ENCODE measurements around the gene TRIM31.

TRIM31 gene

GRCh38 chr6:30074331-30075093 is 38.4 kb downstream of the TRIM31 start:
- H3K27me3 ChIP-seq (ENCODE audit: control insufficient read depth, low read length): peaks cover 38% of the 10 kb centered on the region
- H3K36me3 ChIP-seq (ENCODE audit: control insufficient read depth, low read length): peaks cover 5% of the 10 kb centered on the region; the same call in 1 of the 2 replicates
- H3K27ac ChIP-seq (ENCODE audit: low read depth, low read length): no peak overlapping the region
- H3F3A ChIP-seq (ENCODE audit: control insufficient read depth, insufficient read depth): no peaks in the 10 kb centered on the region
- H3K4me2 ChIP-seq (ENCODE audit: low read length): no peak overlapping the region
- no peak overlapping the region for H3K4me3 ChIP-seq (ENCODE audit: low read length)
- no peak for TF ChIP-seq EZH2phosphoT487 (IDR thresholded peaks at IDR 0.05; ENCODE audit: borderline replicate concordance, low read length)
- TF ChIP-seq, protein P1, sequence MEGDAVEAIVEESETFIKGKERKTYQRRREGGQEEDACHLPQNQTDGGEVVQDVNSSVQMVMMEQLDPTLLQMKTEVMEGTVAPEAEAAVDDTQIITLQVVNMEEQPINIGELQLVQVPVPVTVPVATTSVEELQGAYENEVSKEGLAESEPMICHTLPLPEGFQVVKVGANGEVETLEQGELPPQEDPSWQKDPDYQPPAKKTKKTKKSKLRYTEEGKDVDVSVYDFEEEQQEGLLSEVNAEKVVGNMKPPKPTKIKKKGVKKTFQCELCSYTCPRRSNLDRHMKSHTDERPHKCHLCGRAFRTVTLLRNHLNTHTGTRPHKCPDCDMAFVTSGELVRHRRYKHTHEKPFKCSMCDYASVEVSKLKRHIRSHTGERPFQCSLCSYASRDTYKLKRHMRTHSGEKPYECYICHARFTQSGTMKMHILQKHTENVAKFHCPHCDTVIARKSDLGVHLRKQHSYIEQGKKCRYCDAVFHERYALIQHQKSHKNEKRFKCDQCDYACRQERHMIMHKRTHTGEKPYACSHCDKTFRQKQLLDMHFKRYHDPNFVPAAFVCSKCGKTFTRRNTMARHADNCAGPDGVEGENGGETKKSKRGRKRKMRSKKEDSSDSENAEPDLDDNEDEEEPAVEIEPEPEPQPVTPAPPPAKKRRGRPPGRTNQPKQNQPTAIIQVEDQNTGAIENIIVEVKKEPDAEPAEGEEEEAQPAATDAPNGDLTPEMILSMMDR (IDR thresholded peaks at IDR 0.05; ENCODE audit: low read depth, low read length, poor library complexity, severe bottlenecking): no peak
- no peaks in the 10 kb centered on the region for H3K9me3 ChIP-seq (ENCODE audit: control insufficient read depth, insufficient read depth, low read length)
- H3K9me2 ChIP-seq (replicated peaks; ENCODE audit: control insufficient read depth, low read length): no peaks in the 10 kb centered on the region
- H4K20me1 ChIP-seq (ENCODE audit: control insufficient read depth, insufficient read depth, low read depth, low read length): no peaks in the 10 kb centered on the region
- H3K4me1 ChIP-seq (ENCODE audit: control insufficient read depth, low read length): no peaks in the 10 kb centered on the region
- H3K79me2 ChIP-seq (ENCODE audit: control insufficient read depth, low read length): no peaks in the 10 kb centered on the region

GRCh38 chr6:30073489-30074235 is 39.2 kb downstream of the TRIM31 start:
- Histone ChIP-seq H3K27me3 (ENCODE audit: control insufficient read depth, low read length) (peaks cover 33% of the 10 kb centered on the region), H3K79me2 (ENCODE audit: control insufficient read depth, low read length) (peaks cover 1% of the 10 kb centered on the region), H3K9me2 (replicated peaks; ENCODE audit: control insufficient read depth, low read length) (no peaks in the 10 kb centered on the region), H3K4me1 (ENCODE audit: control insufficient read depth, low read length) (no peaks in the 10 kb centered on the region; the same call in 1 of the 2 replicates), H3K4me2 (ENCODE audit: low read length) (no peak overlapping the region), H3K9me3 (ENCODE audit: control insufficient read depth, insufficient read depth, low read length) (no peaks in the 10 kb centered on the region), H3K36me3 (ENCODE audit: control insufficient read depth, low read length) (peaks cover 6% of the 10 kb centered on the region; the same call in 1 of the 2 replicates), H3F3A (ENCODE audit: control insufficient read depth, insufficient read depth) (no peaks in the 10 kb centered on the region), H3K4me3 (ENCODE audit: low read length) (no peak overlapping the region), H4K20me1 (ENCODE audit: control insufficient read depth, insufficient read depth, low read depth, low read length) (no peaks in the 10 kb centered on the region), H3K27ac (ENCODE audit: low read depth, low read length) (no peak overlapping the region)
- TF ChIP-seq, protein P1 (IDR thresholded peaks at IDR 0.05; ENCODE audit: low read depth, low read length, poor library complexity, severe bottlenecking): no peak
- no peak for TF ChIP-seq EZH2phosphoT487 (IDR thresholded peaks at IDR 0.05; ENCODE audit: borderline replicate concordance, low read length)

GRCh38 chr6:30071858-30072257 is 41.0 kb downstream of the TRIM31 start:
- Histone ChIP-seq H3K36me3 (ENCODE audit: control insufficient read depth, low read length) (peaks cover 12% of the 10 kb centered on the region), H3K79me2 (ENCODE audit: control insufficient read depth, low read length) (peaks cover 16% of the 10 kb centered on the region), H3K4me1 (ENCODE audit: control insufficient read depth, low read length) (peaks cover 8% of the 10 kb centered on the region), H3K9me2 (replicated peaks; ENCODE audit: control insufficient read depth, low read length) (no peaks in the 10 kb centered on the region), H3K9me3 (ENCODE audit: control insufficient read depth, insufficient read depth, low read length) (no peaks in the 10 kb centered on the region), H3K4me3 (ENCODE audit: low read length) (no peak overlapping the region), H4K20me1 (ENCODE audit: control insufficient read depth, insufficient read depth, low read depth, low read length) (no peaks in the 10 kb centered on the region), H3F3A (ENCODE audit: control insufficient read depth, insufficient read depth) (no peaks in the 10 kb centered on the region), H3K27ac (ENCODE audit: low read depth, low read length) (no peak overlapping the region), H3K4me2 (ENCODE audit: low read length) (no peak overlapping the region), H3K27me3 (ENCODE audit: control insufficient read depth, low read length) (peaks cover 17% of the 10 kb centered on the region; the same call in 1 of the 2 replicates)
- TF ChIP-seq EZH2phosphoT487 (IDR thresholded peaks at IDR 0.05; ENCODE audit: borderline replicate concordance, low read length): no peak
- TF ChIP-seq, protein P1 (IDR thresholded peaks at IDR 0.05; ENCODE audit: low read depth, low read length, poor library complexity, severe bottlenecking): no peak

Data from DOHH2 (cell line).